ENCODE results near the gene UGDH.

GRCh38 chr4:39467464-39467863 lies 59.8 kb downstream of the UGDH start:
- TF ChIP-seq POLR2AphosphoS5 (IDR thresholded peaks at IDR 0.05) (no peak), POLR2A (IDR thresholded peaks at IDR 0.05) (no peak), CTCF (IDR thresholded peaks at IDR 0.05) (no peak)

All from transverse colon (tissue), 4 donors.